NK-92 (cell line): ENCODE measurements around the gene SMPD3.

Source experiments
- DNase-seq: peaks from one replicate; lab custom pipeline; 2025; ENCODE audit not compliant: unreplicated experiment; lab: John Stamatoyannopoulos, UW

SMPD3 gene

DNA sequence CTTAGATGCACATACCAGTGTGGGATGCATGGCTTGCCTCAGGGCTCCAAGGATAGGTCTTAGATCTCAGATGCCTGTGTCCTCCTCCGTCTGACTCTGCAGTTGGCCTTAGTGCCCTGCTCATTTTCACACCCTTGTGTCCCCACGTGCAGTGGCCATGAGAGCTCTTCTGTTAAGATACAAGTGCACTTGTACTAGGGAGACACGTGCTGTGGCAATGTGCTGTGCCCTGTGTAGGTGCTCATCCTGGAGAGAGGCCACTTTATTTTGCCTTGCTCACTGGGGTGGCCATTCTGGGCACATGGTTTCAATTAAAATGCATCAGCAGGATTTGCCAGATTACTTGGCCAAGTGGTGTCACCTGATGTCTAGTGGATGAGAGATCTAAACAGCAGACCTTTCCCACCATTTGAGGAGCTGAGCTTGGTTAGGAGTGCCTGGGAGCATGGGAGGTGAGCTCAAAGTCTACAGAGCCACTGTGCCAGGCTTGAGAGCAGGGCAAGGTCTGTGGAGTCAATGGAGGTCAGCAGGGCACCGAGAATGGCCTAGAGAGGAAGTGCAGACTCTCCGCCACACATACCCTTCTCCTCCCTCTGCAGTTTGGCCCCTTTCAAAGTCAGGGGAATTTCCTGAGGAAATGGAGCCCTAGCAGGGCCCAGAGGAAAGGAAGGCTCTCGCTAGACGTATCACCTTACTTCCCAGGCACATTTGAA is 25.2 kb upstream of the SMPD3 start:
- no peak for DNase-seq

DNA sequence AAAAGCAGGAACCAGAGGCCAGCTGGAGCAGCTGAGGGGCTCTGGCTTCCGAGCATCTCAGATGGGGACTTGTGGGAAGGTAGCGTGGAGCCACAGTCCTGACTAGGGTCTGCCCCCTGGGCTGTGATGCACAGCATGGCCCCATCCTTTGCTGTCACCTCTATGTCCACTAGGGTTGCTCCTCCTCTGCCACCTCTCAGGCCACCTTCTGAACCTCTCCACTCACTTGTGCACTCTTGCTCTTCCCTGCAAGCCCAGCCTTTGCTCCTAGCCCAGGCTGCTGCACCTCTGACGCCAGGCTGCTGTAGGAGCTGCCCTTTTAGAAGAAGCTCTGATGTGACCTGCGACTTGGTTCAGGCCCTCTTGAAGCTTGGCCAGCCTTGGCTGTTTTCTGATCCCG is 24.3 kb upstream of the SMPD3 start:
- no peak for DNase-seq

DNA sequence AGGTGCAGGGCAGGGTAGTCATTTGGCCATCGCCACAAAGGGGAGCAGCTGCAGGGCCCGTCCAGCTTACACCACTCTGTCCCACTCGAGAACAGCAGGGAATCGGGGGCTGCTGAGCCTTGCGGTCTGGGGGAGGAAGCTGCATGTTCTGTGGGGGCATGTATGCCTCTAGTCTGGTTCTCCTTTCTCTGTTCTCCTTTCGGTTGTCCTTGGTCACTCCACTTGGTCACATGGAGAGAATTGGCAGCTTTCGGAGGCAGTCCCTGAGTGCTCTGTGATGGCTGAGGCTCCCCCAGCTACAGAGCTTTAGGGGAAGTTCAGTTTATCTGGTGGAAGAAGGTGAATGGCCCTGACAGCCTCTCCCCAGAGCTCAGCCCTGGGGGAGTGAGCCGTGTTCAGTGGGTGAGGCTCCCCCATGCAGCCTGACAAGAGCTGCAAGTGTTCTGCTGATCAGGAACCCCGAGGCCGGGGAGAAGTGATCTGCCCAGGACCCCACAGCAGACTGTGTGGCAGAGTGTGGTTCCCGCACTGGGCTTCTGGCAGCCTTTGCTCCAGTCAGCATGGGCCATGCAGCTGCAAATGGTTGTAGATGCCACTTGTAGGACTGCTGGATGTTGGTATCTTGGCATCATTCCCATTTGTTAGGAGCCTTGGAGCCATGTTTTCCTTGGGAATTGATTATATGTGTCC is 22.3 kb upstream of the SMPD3 start:
- DNase-seq = no peak

DNA sequence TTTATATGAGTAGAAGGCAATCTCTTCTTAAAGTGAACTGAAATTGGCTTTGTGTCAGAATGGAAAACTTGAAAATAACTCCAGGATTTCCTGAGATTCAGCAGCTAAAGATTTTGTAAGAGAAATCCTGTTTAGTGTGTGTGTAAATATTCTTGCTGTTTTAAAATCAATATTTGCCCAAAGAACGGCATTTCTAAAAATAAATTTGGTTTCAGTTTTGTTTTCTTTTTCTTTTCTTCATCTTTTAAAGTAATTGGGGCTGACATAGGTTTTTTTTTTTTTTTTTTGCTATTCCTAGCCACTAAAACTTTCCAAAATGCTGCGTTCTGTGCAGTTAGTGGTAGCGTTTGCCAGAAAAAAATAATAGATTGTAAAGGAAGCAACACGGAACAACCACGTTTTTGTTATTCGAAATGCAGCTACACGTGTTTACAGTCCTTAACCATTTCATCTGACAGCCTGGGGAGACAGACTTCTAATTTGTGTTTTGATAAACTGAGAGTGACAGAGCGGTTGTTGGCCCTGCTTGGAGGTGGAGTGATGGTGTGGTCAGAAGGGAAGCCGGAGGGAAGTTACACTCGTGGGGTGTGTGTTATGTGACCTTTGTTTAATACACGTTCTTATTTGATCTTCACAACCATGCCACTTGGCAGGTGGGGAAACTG is 21.6 kb upstream of the SMPD3 start:
- no peak for DNase-seq

DNA sequence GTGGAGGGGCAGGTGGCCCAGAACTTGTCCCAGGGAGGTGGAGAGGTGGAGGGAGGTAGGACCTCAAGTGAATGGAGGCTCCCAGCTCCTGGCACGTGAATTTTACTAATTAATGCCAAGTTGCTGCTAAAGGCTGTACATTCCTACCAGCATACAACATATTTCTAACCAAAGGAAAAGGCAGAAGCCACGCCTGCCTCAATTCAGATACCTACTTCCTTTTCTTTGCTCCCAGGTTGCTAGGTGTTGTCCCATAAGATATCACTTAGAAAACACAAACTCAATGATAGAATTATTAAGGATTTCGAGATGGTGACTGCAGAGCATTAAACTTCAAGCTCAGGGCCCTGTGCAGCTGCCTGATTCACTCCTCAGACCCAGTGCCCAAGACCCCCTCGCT is 20.5 kb upstream of the SMPD3 start:
- no peak for DNase-seq

DNA sequence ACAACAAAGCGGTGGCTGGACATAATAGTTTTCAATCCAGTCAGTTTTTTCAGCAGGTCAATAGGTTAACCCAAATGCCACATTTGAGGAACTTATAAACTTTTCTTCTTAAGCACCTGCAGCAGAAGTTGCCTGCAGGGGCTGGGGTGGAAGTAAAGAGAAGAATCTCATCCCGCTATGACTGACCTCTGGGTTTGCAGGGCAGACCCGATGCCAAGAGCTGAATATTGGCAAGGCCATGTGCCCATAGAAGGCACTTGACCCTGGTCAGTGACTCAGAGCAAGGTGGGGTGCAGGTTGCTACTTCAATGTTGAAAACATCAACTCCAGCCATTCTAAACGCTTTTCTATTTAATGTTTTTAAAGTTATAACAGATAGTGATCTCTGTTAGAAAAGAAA is 17.9 kb upstream of the SMPD3 start:
- no peak for DNase-seq

DNA sequence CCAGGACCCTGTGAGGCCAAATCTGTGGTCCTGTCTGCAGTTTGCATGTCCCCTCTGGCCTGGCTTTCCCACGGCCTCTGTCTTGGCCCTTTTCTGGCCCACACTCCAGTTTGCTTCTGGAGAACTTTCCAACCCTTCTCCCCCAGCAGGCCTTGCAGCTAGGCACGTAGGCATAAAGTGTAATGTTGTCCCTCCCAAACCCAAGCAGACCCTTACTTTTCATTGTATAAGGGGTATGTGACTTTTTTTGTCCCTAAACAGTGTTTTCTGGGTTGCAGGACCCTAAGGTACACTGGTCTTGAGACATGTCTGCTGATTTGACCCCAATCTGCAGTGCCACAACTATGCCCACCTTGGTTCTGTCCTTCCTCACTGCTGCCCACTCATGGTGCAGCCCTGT is 15.6 kb upstream of the SMPD3 start:
- DNase-seq = no peak

DNA sequence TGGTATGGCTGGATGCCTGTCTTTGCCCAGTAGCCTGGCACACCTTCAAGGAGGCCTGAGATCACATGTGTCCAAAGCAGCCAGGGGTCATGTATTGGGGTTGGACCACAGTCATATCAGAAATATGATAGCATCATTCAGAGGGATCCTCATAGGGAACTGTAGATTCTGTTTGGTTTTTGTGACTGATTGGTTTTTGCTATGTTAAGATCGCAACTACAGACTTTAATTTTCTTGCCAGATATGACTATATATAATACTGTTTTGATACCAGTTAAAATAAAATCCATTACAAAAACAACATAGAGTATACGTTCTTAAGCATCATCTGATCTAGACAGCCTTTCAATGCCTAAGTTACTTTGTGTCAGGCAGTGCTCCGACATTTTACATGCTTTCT is 11.8 kb upstream of the SMPD3 start:
- no peak for DNase-seq

DNA sequence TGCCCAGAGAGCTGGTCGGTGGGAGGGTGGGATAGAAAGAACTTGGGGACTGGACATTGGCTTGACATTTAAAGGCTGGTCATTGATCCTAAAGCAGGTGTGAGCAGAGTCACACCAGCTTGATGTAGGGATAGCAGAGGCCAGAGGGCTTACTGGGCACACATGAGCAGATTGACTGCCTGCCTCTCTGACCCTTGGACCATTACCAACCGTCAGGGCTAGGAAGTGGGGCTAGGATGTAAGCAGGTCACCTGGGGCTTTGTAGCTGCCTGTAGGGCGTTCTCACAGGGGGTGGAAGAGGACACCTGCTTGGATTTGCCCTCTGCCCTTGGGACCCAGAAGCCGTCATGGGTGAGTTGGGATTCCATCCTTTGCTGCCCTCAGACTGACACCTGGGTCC is 11.1 kb upstream of the SMPD3 start:
- DNase-seq = no peak

DNA sequence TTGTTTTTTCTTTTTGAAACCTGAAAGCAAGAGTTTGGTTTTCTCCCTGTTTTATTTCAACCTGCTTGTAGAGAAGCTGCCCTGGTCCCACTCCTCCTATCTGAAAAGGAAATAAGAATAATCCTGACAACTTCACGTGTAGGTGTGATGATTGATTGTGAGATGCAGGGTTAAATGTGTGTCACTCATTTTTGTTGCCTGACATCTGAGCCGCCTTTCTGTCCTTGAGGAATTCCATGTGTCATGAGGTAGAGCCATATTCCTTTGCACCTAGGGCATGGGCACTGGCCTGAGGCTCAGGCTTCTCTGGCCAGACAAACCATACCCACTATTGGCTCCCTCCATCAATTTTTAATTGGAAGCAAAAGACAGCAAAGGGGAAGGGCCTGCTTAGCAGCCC is 10.2 kb upstream of the SMPD3 start:
- DNase-seq = no peak

DNA sequence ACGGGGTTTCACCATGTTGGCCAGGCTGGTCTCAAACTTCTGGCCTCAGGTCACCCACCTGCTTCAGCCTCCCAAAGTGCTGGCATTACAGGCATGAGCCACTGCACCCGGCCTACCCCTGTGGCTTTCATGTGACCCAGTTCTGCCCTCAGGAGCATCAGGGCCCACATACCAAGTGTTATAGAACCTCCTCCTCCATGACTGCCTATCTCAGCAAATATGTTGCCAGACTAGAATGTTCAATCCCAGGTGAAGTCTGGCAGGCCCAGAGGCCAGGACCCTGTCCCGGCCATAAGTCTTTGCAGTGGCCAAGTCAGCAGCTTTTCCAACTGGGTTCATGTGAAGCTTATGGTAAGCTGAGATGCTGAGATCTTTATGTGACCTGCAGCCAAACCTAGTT is 9.8 kb upstream of the SMPD3 start:
- no peak for DNase-seq

DNA sequence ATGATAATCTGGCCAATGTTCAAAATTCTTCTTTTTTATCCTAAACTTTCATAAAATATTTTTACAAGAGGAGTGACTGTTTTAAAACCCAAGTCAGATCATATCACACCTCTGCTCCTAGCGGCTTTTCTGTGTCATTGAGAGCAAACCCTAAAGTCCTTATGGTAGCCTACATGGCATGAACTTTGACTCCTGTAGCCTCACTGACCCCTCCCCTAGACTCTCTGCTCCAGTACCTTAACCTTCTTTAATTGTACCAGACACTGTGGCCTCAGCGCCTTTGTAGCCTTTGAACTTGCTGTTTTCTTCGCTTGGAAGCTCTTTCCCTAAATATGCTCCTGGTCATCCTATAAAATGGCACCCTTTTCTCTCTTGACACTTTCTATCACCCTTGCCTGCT is 7.3 kb upstream of the SMPD3 start:
- DNase-seq = no peak

DNA sequence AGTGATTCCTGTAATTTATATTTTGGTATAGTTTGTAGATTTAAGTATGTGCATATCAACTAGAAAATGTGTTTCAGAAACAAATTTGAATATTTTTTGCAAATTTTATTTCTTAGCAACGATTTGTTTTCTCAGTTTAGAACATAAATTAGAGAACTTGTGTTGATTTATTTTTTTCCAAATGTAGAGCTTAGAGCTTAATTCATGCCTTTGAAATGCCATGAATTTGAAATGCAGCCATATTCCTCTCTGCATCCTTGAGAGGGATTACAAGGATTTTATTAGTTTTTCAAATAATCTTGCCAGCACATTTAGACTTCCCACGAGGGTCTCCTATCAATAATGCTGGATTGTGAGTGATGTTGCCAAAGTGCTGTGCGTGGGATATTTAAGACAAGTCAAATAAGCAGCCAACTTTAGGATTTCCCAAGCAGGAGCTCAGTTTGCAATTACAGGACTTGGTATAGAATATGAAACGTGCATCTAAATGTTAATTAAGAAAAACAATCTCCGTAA is 6.7 kb upstream of the SMPD3 start:
- no peak for DNase-seq

DNA sequence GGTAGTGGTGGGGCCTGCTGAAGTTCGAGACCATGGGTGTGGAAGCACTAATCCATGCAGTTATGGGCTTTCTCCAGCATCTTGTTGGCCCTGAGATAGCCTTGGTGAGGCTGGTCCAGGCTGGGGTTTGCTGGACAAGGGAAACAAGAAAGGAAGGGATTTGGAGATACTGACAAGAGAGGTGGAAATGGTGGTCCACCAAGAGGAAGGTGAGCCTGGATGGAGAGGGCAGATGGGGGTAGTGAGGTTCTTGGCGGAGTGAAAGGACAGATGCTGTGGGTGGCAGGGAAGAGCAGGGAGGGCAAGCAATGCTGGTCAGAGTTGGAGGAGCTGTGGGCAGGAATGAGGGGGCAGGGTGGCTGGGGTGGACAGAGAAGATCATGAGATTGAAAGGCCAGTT is 5.5 kb upstream of the SMPD3 start:
- DNase-seq = no peak

DNA sequence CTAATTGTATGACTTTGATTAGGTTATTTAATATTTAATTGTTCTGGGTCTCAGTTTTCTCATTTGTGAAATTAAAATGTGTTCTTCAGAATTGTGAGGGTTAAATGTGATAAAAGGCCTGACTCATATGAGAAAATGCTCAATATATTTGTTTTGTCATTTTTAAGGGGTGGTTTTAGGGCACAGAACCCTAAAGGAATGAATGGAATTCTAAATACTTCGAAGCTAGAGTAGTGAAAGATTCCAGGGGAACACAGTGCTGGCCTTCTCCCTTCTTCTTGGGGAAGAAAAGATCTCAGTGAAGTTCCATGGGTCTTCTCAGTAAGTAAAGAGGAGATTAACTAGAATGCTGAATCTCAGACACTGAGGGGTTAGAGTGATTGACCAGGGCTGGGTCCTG is 3.9 kb upstream of the SMPD3 start:
- DNase-seq = no peak

DNA sequence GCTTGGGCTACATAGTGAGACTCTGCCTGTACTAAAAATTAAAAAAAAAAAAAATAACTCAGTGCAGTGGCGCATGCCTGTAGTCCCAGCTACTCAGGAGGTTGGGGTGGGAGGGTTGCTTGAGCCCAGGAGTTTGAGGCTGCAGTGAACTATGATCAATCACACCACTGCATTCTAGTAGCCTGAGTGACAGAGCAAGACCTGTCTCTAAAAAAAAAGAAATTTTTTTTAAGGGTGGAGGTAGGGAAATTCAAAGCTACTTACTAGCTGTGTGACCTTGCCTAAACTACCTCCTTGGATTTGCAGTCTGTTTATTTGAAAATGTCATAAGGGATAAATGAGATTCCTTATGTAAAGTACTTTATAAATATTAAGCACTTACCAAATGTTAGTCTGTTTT is 3.4 kb upstream of the SMPD3 start:
- DNase-seq = no peak

DNA sequence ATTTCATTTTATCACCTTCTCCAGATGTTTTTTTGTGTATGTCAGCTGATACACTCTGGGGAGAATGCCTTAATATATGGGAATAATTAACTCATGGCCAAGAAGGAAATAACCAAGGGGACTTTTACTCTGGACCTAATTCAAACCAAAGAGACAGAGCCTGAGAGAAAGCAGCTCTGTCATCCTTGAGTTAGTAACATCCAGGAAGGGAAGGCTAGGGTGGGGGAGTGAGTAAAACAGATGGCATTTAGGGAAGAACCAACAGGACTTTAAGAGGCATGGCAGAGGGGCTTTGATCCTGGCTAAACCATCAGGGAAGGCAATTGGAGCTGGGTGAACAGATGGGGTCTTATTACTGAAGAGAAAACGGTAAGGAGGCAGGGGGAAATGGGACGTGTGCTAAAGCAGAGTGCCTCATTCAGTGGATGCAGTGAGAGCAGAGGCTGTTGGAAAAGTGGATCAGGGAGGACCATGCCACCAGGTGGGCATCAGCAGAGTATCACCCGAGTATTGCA is 2.5 kb upstream of the SMPD3 start:
- no peak for DNase-seq

DNA sequence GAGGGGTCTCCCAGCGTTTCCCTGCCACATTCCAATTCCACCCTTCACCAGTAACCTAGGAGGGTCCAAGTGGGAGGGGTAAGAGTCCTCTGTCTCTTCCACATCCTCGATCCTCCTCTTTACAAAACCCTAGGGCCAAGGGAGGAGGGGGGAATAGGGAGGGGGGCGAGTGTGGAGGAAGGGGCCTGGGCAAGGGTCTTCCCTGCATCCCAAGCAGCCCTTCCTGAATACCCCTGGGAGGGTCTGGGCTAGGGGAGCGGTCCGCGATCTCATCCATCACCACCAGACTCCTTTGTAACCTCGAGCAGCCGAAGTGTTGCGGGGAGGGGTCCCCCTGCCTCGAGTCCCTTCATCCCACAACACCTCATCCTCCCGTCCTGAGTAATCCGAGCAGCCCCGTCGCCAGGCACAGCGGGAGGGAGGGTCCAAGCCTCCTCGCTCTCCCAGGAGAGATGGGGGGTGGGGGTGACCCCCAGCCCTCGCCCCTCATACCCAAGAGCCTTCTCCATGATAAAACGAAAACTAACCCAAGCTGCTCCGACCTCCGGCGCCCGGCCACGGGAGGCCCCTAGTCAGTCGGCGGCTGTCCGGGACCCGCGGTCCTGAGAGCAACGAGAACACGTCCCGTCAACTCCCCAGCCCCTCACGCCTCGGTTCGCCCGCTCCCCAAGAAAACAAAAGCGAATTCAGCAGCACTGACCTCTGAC is 502 bp downstream of the SMPD3 start:
- DNase-seq = no peak

DNA sequence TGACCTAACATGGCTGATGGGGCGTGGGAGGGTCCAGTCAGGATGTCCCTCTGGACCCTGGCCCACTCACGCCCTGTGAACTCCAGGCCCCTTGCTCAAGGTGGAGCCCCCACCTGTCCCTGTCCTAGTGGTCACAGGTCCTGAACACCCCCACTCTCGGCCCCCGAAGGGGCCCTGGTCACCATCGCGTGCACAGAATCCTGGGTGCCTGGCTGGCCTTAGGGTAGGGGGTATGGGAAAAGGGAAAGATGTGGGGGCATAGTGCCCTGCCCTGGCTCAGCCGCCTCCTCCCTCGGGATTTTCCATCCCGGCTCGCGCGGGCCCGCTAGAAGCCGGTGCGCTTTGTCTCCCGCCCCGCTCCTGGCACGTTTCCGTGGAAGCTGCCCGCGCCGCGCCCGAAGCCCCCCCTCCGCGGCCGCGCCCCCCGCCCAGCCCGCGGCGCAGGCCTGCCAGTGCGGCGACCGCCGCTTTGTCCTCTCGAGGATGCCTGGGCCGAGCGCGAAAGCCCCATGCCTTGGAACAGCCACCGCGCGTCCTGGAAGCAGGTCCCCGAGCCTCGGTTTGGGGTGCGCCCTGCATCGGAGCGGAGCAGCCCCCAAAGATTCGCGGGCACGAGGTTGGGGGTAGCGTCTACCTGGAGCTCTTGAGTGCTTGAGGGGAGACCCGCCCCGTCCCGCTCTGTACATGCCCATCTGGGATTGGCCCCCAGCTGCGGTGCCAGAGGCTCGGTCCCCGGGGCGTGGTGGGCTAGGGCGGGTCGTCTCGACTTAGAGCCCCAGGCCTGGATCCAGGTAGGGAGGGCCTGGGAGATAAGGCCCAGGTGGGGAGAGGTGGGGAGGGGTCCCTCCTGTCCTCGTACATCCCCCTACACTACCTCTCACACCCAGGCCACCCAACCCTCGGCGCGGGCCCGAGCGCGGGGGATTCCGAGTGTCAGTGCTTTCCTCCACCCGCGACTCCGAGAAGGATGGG is 1.3 kb downstream of the SMPD3 start:
- no peak for DNase-seq

DNA sequence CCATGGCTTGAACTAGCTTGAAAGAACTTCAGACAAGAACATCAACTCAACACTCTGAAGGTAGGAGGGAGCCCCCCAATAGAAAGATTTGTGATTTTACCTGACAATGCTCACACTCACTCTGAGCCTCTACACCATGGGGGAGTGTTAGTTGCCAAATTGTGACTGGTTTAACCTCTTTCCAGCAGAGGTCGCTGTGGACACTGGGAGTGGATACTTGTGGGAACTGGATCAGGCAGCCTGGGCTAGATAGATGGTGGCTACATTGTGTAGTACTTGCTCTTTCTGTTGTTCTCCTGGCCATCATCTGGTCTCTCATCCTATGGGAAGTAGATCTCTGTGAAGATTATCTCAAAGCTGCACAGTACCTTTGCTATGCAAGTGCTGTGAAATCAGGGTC is 2.9 kb downstream of the SMPD3 start:
- DNase-seq = no peak
